Type B pancreatic cell (in vitro differentiated cells): ENCODE results near the gene GMDS. TPM values are rescaled to one million over a fixed set of nuclear protein-coding genes. Genes with fewer than 3 reads are reported as not detected.

Source experiments
- DNase-seq: peaks from one replicate; pipeline ENCODE4 v3.0.0; 2021; ENCODE audit warnings: mixed read lengths; ENCODE audit not compliant: unreplicated experiment; ENCODE audit errors: extremely low spot score
- H3K27ac Mint-ChIP-seq: 2 replicates; pipeline ENCODE4 v1.8.0; 2021; ENCODE audit warnings: mild to moderate bottlenecking, mixed read lengths
- H3K27me3 Mint-ChIP-seq: 2 replicates; pipeline ENCODE4 v1.8.0; 2021; ENCODE audit warnings: mixed read lengths
- H3K36me3 Mint-ChIP-seq: 2 replicates; pipeline ENCODE4 v1.8.0; 2021; ENCODE audit warnings: mixed read lengths
- H3K4me1 Mint-ChIP-seq: one replicate; pipeline ENCODE4 v1.8.0; 2021; ENCODE audit warnings: mixed read lengths; ENCODE audit not compliant: unreplicated experiment
- H3K4me3 Mint-ChIP-seq: 2 replicates; pipeline ENCODE4 v1.8.0; 2021; ENCODE audit warnings: mild to moderate bottlenecking, mixed read lengths
- H3K9me3 Mint-ChIP-seq: 2 replicates; pipeline ENCODE4 v1.8.0; 2021; ENCODE audit warnings: mixed read lengths
- CTCF ChIP-seq: fragments of 200-600 bp; sonication (generic); conservative IDR thresholded peaks from 2 replicates; pipeline ENCODE4 v1.5.0; 2021; ENCODE audit warnings: antibody characterized with exemption, mild to moderate bottlenecking
- total RNA-seq: library from RNA; stranded (reverse); gene quantifications from 2 replicates; pipeline ENCODE4 v1.2.1, GENCODE V29; 2021; ENCODE audit warnings: low replicate concordance

GMDS gene
- total RNA-seq, 1 donor from 2014 or later, result 41.3 TPM

- H3K4me3 Mint-ChIP-seq, result no peak overlapping the region
- no peak for DNase-seq
- no peaks in the 10 kb centered on the region for H3K9me3 Mint-ChIP-seq
- H3K4me1 Mint-ChIP-seq, result peaks cover 18% of the 10 kb centered on the region
- H3K27ac Mint-ChIP-seq, result no peak overlapping the region
- H3K27me3 Mint-ChIP-seq, result no peaks in the 10 kb centered on the region
- no peak for TF ChIP-seq CTCF
- H3K36me3 Mint-ChIP-seq, result no peaks in the 10 kb centered on the region
Measured at GRCh38 chr6:1657116-1657770, 588.2 kb downstream of the GMDS start.

GRCh38 chr6:1654054-1654453 lies 591.4 kb downstream of the GMDS start:
- Mint-ChIP-seq H3K36me3 (no peaks in the 10 kb centered on the region), H3K4me1 (peaks cover 18% of the 10 kb centered on the region), H3K4me3 (no peak overlapping the region), H3K27me3 (no peaks in the 10 kb centered on the region), H3K9me3 (no peaks in the 10 kb centered on the region), H3K27ac (no peak overlapping the region)
- no peak for TF ChIP-seq CTCF
- DNase-seq, result no peak

GRCh38 chr6:1652842-1653241 lies 592.6 kb downstream of the GMDS start:
- Mint-ChIP-seq H3K4me1 (peaks cover 17% of the 10 kb centered on the region), H3K36me3 (no peaks in the 10 kb centered on the region), H3K27ac (no peak overlapping the region), H3K4me3 (no peak overlapping the region), H3K27me3 (no peaks in the 10 kb centered on the region), H3K9me3 (no peaks in the 10 kb centered on the region)
- TF ChIP-seq CTCF, result no peak
- no peak for DNase-seq

- Mint-ChIP-seq H3K27ac (no peak overlapping the region), H3K9me3 (no peaks in the 10 kb centered on the region), H3K4me1 (peaks cover 5% of the 10 kb centered on the region), H3K4me3 (no peak overlapping the region), H3K36me3 (no peaks in the 10 kb centered on the region), H3K27me3 (no peaks in the 10 kb centered on the region)
- no peak for DNase-seq
- TF ChIP-seq CTCF, result no peak
Measured at GRCh38 chr6:1651362-1651761, 594.0 kb downstream of the GMDS start.

- H3K27me3 Mint-ChIP-seq, result peaks cover 7% of the 10 kb centered on the region
- DNase-seq, result no peak
- no peak overlapping the region for H3K4me3 Mint-ChIP-seq
- TF ChIP-seq CTCF, result no peak
- H3K4me1 Mint-ChIP-seq, result peaks cover 18% of the 10 kb centered on the region
- no peaks in the 10 kb centered on the region for H3K9me3 Mint-ChIP-seq
- H3K36me3 Mint-ChIP-seq, result peaks cover 4% of the 10 kb centered on the region
- no peak overlapping the region for H3K27ac Mint-ChIP-seq
Measured at GRCh38 chr6:1645466-1646185, 599.8 kb downstream of the GMDS start.
